RPMI7951 (cell line): Measurements from ENCODE around the gene CHID1. TPM values are rescaled to one million over a fixed set of nuclear protein-coding genes. Genes with fewer than 3 reads are reported as not detected.

Experiments
- DNase-seq: peaks from one replicate; pipeline ENCODE4 v3.0.0-alpha.2; 2012; ENCODE audit warnings: low read depth
- total RNA-seq: library from RNA; depleted of rRNA; stranded (reverse); fragments of >200 nt; shearing (Covaris generic); gene quantifications from 2 replicates; pipeline ENCODE4 v1.2.3, GENCODE V29; 2014; rRNA removed

Gene CHID1
- total RNA-seq, 1 experiment from 2014 or later = 41.2 TPM

GRCh38 chr11:825366-826226 is 85.0 kb downstream of the CHID1 start:
- DNase-seq = no peak

DNA sequence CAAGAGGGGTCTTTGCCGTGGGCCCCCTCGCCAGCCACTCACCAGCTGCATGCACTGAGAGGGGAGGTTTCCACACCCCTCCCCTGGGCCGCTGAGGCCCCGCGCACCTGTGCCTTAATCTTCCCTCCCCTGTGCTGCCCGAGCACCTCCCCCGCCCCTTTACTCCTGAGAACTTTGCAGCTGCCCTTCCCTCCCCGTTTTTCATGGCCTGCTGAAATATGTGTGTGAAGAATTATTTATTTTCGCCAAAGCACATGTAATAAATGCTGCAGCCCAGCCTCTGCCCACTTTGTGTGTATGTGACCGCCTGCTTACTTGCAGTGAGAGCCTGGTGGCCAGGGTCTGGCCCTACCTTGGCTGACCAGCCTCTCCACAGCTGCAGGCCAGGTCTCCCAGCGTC is 85.7 kb downstream of the CHID1 start:
- DNase-seq = no peak

GRCh38 chr11:824292-824880 is 86.2 kb downstream of the CHID1 start:
- no peak for DNase-seq

- no peak for DNase-seq
Observed at GRCh38 chr11:823441-824291, 86.9 kb downstream of the CHID1 start.

DNA sequence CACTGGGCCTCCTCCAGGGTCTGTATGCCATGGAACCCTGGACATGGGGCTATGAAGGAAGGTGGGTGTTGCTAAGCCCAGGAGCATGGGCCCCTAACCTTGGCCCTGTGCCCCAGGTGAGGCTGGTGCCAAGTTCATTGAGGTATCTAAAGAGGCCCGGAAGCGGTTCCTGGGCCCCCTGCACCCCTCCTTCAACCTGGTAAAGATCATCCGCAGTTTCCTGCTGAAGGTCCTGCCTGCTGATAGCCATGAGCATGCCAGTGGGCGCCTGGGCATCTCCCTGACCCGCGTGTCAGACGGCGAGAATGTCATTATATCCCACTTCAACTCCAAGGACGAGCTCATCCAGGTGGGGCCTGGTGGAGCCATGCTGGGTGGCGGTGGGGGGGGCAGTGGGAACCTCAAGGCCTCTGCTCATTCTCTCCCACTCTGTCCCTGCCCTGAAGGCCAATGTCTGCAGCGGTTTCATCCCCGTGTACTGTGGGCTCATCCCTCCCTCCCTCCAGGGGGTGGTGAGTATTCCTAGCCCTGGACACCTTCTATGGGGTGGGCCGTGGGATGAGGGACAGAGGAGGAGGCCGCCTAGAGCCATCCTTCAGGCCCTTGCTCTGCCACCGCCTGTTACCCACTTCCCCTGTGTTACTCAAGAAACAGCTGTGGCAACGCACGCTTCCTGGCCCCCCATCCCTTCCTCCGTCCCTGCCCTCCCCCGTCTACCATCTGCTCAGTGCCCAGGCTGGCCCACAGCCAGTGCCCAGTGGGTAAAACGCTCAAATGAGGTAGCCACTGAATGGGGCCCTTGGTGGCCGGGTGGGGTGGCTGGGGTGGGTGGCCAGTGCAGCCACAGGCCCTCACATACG is 88.9 kb downstream of the CHID1 start:
- DNase-seq = peak; percentile 41

GRCh38 chr11:820655-821511 is 89.7 kb downstream of the CHID1 start:
- DNase-seq = peak; percentile 83

DNA sequence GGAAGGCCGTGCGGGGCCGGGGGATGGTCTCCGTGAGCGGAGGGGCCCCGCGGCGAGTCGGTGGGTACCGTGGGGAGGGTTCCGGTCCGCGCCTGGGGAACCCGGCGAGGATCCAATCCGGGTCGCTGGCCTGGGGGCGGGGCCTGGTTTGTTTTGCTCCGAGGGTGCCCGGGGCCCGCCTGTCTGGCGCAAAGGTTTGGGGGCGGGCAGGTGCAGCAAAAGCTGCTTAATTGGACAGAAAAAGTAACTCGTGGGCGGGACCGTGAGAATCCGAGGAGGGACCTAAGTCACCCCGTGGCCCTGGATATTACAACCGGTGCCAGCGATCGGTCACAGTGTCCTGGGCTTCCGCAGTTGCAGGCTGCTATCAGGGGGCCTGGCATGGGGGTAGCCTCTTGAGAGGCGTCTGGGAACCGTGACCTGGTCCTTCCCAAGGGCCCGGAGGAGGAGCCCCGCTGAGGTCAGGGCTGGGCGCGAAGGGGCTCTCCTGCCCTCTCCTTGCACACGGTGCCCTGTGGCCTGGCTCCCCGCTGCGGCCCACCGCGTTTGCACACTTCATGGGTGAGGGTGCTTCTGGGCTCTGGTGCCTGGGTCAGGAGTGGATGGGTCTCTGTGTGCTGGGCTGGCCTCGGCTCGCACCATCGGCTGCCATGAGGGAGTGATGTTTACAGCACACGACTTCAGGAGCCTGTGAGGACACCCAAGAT is 90.5 kb downstream of the CHID1 start:
- DNase-seq = peak; percentile 77

GRCh38 chr11:819129-819931 is 91.3 kb downstream of the CHID1 start:
- DNase-seq = peak; percentile 81

GRCh38 chr11:818396-819128 is 92.0 kb downstream of the CHID1 start, which contains the start of gene PNPLA2:
Gene PNPLA2 (plus strand): TSS chr11:818914. CDS start chr11:819719, 805 bp downstream.
- DNase-seq = no peak

Other genes with a start within 250 kb of the CHID1 start
- 15.4 and 23.8 TPM in 2 replicates for gene DEAF1, start 215.6 kb downstream of the CHID1 start, total RNA-seq
- gene TMEM80, start 215.0 kb downstream of the CHID1 start, total RNA-seq = 15.6 and 18.6 TPM in 2 replicates
- 3.4 and 5.7 TPM in 2 replicates for gene EPS8L2, start 204.6 kb downstream of the CHID1 start, total RNA-seq
- 166 and 168 TPM in 2 replicates for gene TALDO1, start 163.3 kb downstream of the CHID1 start, total RNA-seq
- gene GATD1, start 133.3 kb downstream of the CHID1 start, total RNA-seq = 19.8 and 23.5 TPM in 2 replicates
- 0.12 TPM in 1 of 2 replicates, not detected in the other for gene CEND1, start 120.7 kb downstream of the CHID1 start, total RNA-seq
- gene SLC25A22, start 112.5 kb downstream of the CHID1 start, total RNA-seq = 9.5 and 12.7 TPM in 2 replicates
- gene PIDD1, start 105.6 kb downstream of the CHID1 start, total RNA-seq = 4.9 and 5.4 TPM in 2 replicates
- gene RPLP2, start 100.8 kb downstream of the CHID1 start, total RNA-seq = 886 and 920 TPM in 2 replicates
- 9.4 and 10.5 TPM in 2 replicates for gene PNPLA2, start 91.9 kb downstream of the CHID1 start, total RNA-seq
- 1.8 and 2.5 TPM in 2 replicates for gene CRACR2B, start 82.9 kb downstream of the CHID1 start, total RNA-seq
- 302 and 421 TPM in 2 replicates for gene CD151, start 77.9 kb downstream of the CHID1 start, total RNA-seq
- 167 and 183 TPM in 2 replicates for gene POLR2L, start 68.3 kb downstream of the CHID1 start, total RNA-seq
- gene TSPAN4, start 68.0 kb downstream of the CHID1 start, total RNA-seq = 95.2 and 137 TPM in 2 replicates
- gene AP2A2, start 15.1 kb upstream of the CHID1 start, total RNA-seq = 28.4 and 31.9 TPM in 2 replicates
- gene MUC6, start 125.9 kb upstream of the CHID1 start, total RNA-seq = under 0.01 and 0.10 TPM in 2 replicates
- gene MUC2, start 164.1 kb upstream of the CHID1 start, total RNA-seq = not detected in 2 replicates
- gene MUC5AC, start 247.1 kb upstream of the CHID1 start, total RNA-seq = not detected in 2 replicates